Upper lobe of right lung (tissue), 1 donor: ENCODE results near the gene SKI. TPM values are rescaled to one million over a fixed set of nuclear protein-coding genes. Genes with fewer than 3 reads are reported as not detected.

Experiments used
- ATAC-seq: fragments of 200-7000 bp; cut with Tn5 transposase; one replicate; pipeline ENCODE4 v1.9.1; 2020; ENCODE audit warnings: mild to moderate bottlenecking, moderate library complexity
- DNase-seq: peaks from one replicate; pipeline ENCODE4 v3.0.0-alpha.2; 2020
- H3K27ac ChIP-seq: fragments of 200-600 bp; one replicate; pipeline ENCODE4 v1.8.0; 2022
- H3K27me3 ChIP-seq: fragments of 200-600 bp; one replicate; pipeline ENCODE4 v1.8.0; 2022; ENCODE audit warnings: mild to moderate bottlenecking
- H3K36me3 ChIP-seq: fragments of 200-600 bp; one replicate; pipeline ENCODE4 v1.8.0; 2022
- H3K4me1 ChIP-seq: fragments of 200-600 bp; one replicate; pipeline ENCODE4 v1.8.0; 2022
- H3K4me3 ChIP-seq: fragments of 200-600 bp; one replicate; pipeline ENCODE4 v1.8.0; 2022; ENCODE audit warnings: mild to moderate bottlenecking
- H3K9me3 ChIP-seq: fragments of 200-600 bp; one replicate; pipeline ENCODE4 v1.8.0; 2022
- intact Hi-C: fragments of 100-400 bp; cut with DNase I; formaldehyde crosslinking; loops from one replicate; pipeline ENCODE4 v1.11.0; 2022
- total RNA-seq: library from RNA; stranded (reverse); fragmentation: NEBNext Ultra II Directional; extraction: Animal tissue kit (Norgen Biotek cat#: 25700); gene quantifications from one replicate; pipeline ENCODE4 v1.2.1, GENCODE V29; 2021
- TF ChIP-seq, protein P1 (sequence below): fragments of 200-600 bp; IDR thresholded peaks from one replicate; pipeline ENCODE4 v1.8.0; 2022; ENCODE audit warnings: antibody characterized with exemption
- donor health status: DM: no; HTN: yes; CAD: no; lungs with severe emphysema.

Gene SKI
- total RNA-seq, 1 donor from 2014 or later: 89.6 TPM

DNA sequence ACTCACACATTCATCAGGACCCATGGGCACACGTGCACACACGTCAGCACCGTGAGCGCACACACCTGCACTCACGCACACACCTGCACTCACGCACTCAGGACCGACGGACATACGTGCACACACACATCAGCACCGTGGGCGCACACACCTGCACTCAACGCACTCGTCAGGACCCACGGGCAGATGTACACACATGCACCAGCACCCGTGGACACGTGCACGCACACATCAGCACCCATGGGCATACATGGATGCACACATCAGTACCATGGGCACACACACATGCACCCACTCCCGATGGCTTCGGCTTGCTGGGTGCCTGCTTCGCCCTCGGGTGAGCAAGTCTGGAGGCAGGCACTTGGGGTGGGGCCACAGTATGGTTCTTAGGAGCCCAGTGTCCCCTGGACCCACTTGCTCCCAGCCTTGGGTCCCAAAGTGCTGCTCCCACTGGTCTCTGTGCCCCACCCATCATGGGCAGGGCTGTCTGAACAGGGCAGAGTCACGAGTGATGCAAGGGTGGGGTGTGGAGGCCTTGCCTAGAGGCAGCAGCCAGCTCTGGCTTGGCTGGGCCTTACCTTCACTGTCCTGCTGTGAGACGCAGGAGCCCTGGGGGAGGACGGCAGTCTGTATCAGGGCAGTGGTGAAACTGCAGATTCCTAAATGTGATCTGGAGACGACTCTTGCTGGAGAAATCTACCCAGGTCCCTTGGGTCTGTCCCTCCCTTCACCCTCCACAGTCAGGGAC is 49.8 kb downstream of the SKI start:
- Histone ChIP-seq H3K27me3 (no peaks in the 10 kb centered on the region), H3K4me3 (no peak overlapping the region), H3K36me3 (peaks cover 6% of the 10 kb centered on the region), H3K4me1 (peaks cover 74% of the 10 kb centered on the region), H3K27ac (peak overlapping the region; percentile 85), H3K9me3 (no peaks in the 10 kb centered on the region)
- intact Hi-C loops: no loop called here
- TF ChIP-seq, protein P1, sequence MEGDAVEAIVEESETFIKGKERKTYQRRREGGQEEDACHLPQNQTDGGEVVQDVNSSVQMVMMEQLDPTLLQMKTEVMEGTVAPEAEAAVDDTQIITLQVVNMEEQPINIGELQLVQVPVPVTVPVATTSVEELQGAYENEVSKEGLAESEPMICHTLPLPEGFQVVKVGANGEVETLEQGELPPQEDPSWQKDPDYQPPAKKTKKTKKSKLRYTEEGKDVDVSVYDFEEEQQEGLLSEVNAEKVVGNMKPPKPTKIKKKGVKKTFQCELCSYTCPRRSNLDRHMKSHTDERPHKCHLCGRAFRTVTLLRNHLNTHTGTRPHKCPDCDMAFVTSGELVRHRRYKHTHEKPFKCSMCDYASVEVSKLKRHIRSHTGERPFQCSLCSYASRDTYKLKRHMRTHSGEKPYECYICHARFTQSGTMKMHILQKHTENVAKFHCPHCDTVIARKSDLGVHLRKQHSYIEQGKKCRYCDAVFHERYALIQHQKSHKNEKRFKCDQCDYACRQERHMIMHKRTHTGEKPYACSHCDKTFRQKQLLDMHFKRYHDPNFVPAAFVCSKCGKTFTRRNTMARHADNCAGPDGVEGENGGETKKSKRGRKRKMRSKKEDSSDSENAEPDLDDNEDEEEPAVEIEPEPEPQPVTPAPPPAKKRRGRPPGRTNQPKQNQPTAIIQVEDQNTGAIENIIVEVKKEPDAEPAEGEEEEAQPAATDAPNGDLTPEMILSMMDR: no peak
- peak; percentile 70 for DNase-seq
- peak; percentile 28 for ATAC-seq

GRCh38 chr1:2278591-2279209 is 50.6 kb downstream of the SKI start:
- intact Hi-C loops: no loop called here
- Histone ChIP-seq H3K27me3 (no peaks in the 10 kb centered on the region), H3K4me3 (no peak overlapping the region), H3K27ac (peak overlapping the region; percentile 78), H3K4me1 (peaks cover 66% of the 10 kb centered on the region), H3K9me3 (no peaks in the 10 kb centered on the region), H3K36me3 (peaks cover 6% of the 10 kb centered on the region)
- DNase-seq: no peak
- no peak for ATAC-seq
- TF ChIP-seq, protein P1: no peak

- H3K27me3 ChIP-seq: no peaks in the 10 kb centered on the region
- intact Hi-C loops: no loop called here
- H3K9me3 ChIP-seq: no peaks in the 10 kb centered on the region
- H3K4me3 ChIP-seq: no peak overlapping the region
- DNase-seq: peak; percentile 81
- ATAC-seq: peak; percentile 66
- TF ChIP-seq, protein P1: no peak
- H3K27ac ChIP-seq: peak overlapping the region; percentile 78
- H3K4me1 ChIP-seq: peaks cover 65% of the 10 kb centered on the region
- H3K36me3 ChIP-seq: peaks cover 6% of the 10 kb centered on the region
Measured at GRCh38 chr1:2279210-2279639, 51.1 kb downstream of the SKI start.

GRCh38 chr1:2279817-2280216 is 51.7 kb downstream of the SKI start:
- no peak overlapping the region for H3K4me3 ChIP-seq
- no peaks in the 10 kb centered on the region for H3K9me3 ChIP-seq
- DNase-seq (peak; percentile 74), ATAC-seq (peak; percentile 1)
- H3K36me3 ChIP-seq: peaks cover 6% of the 10 kb centered on the region
- TF ChIP-seq, protein P1: no peak
- H3K27me3 ChIP-seq: no peaks in the 10 kb centered on the region
- peak overlapping the region; percentile 78 for H3K27ac ChIP-seq
- peaks cover 64% of the 10 kb centered on the region for H3K4me1 ChIP-seq
- intact Hi-C loops: no loop called here

DNA sequence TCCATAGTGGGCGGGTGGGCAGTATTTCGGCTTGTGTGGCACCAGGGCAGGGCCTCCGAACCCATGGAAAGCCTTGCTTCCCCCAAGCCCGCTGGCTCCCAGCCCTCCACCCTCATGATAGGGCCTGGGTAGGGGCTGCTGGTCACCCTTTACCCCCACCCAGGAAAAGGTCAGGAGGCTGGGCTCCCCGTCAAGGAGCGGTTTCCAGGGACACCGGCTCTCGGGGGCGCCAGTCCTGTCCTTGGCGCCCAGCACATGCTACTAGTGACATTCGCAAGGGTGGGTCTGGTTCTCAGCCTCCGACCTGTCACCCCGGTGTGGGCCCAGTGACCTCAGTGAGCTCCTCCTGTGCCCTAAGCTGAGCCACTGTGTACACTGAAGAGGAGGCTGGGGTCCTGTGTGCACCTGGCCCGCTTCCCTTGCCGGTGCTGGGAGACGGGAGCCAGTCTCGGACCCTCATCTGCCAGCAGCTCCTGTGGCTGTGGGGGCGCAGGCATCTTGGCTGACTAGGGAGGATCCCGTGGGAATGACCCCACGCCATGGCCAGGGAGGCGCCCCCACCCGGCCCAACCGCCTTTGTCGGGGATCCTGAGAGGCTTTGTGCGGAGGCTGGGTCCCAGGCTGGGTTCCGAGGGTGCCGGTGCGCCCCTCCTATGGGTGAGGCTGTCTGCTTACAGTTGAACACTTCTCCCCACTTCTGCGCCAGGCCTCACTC is 54.6 kb downstream of the SKI start:
- peaks cover 36% of the 10 kb centered on the region for H3K4me1 ChIP-seq
- no peaks in the 10 kb centered on the region for H3K27me3 ChIP-seq
- no peak overlapping the region for H3K4me3 ChIP-seq
- H3K36me3 ChIP-seq: peaks cover 3% of the 10 kb centered on the region
- no peak for DNase-seq
- no peak for ATAC-seq
- intact Hi-C loops: no loop called here
- no peak overlapping the region for H3K27ac ChIP-seq
- H3K9me3 ChIP-seq: no peaks in the 10 kb centered on the region
- TF ChIP-seq, protein P1: no peak
